ENCODE measurements around the gene CAPZB.

Gene CAPZB

DNA sequence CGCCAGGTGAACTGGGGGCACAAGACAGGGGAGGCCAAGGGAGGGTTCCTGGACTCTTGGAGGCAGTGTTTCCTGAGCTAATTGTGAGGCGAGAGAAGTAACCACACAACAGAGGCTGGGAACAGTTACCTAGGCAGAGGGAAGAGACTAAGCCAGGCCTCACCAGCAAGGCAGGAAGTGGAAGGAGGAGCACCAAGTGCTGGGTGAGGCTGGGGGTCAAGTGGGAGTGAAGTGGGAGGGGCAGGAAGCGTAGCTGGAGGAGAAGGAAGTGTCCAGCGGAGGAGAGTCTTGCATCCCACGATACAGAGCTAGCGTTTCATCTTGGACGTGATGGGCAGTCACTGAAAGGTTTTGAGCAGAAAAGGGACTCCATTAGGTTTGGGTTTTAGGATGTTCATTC, 48.3 kb upstream of the CAPZB start (continued):
- TF ChIP-seq, protein P1, sequence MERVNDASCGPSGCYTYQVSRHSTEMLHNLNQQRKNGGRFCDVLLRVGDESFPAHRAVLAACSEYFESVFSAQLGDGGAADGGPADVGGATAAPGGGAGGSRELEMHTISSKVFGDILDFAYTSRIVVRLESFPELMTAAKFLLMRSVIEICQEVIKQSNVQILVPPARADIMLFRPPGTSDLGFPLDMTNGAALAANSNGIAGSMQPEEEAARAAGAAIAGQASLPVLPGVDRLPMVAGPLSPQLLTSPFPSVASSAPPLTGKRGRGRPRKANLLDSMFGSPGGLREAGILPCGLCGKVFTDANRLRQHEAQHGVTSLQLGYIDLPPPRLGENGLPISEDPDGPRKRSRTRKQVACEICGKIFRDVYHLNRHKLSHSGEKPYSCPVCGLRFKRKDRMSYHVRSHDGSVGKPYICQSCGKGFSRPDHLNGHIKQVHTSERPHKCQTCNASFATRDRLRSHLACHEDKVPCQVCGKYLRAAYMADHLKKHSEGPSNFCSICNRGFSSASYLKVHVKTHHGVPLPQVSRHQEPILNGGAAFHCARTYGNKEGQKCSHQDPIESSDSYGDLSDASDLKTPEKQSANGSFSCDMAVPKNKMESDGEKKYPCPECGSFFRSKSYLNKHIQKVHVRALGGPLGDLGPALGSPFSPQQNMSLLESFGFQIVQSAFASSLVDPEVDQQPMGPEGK (CRISPR knock-in tag; IDR thresholded peaks at IDR 0.05; ENCODE audit: borderline replicate concordance) = no peak
- TF ChIP-seq PPARA (CRISPR knock-in tag; IDR thresholded peaks at IDR 0.05; ENCODE audit: borderline replicate concordance) (no peak), TOX (CRISPR knock-in tag; IDR thresholded peaks at IDR 0.05; ENCODE audit: borderline replicate concordance) (no peak)

DNA sequence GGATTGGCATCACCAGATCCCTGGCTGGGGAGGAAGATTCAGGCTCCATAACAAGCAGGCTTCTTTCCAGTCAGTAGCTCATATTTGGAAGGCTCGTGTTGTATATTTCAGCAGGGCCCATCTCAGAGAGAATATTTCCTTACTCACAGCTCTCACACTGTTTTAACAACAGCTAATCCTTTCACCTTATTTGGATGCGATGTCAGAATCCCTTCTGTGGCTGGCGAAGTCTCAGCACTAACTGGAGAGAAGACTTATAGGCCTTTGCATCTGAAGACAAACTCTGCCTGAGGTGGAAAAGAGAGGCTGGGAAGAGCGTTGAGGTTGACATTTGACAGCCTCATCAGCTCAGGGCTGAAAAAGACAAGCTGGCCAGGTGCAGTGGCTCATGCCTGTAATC, 47.2 kb upstream of the CAPZB start:
- no peak for ATAC-seq
- TF ChIP-seq, protein P2, sequence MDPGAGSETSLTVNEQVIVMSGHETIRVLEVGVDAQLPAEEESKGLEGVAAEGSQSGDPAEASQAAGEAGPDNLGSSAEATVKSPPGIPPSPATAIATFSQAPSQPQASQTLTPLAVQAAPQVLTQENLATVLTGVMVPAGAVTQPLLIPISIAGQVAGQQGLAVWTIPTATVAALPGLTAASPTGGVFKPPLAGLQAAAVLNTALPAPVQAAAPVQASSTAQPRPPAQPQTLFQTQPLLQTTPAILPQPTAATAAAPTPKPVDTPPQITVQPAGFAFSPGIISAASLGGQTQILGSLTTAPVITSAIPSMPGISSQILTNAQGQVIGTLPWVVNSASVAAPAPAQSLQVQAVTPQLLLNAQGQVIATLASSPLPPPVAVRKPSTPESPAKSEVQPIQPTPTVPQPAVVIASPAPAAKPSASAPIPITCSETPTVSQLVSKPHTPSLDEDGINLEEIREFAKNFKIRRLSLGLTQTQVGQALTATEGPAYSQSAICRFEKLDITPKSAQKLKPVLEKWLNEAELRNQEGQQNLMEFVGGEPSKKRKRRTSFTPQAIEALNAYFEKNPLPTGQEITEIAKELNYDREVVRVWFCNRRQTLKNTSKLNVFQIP (CRISPR knock-in tag; IDR thresholded peaks at IDR 0.05; ENCODE audit: borderline replicate concordance, low read depth) = no peak
- TF ChIP-seq ZFP3 (CRISPR knock-in tag; IDR thresholded peaks at IDR 0.05) (no peak), TCF4 (CRISPR knock-in tag; IDR thresholded peaks at IDR 0.05; ENCODE audit: borderline replicate concordance) (no peak), ESRRG (CRISPR knock-in tag; IDR thresholded peaks at IDR 0.05) (no peak), CSDC2 (CRISPR knock-in tag; IDR thresholded peaks at IDR 0.05) (no peak)

DNA sequence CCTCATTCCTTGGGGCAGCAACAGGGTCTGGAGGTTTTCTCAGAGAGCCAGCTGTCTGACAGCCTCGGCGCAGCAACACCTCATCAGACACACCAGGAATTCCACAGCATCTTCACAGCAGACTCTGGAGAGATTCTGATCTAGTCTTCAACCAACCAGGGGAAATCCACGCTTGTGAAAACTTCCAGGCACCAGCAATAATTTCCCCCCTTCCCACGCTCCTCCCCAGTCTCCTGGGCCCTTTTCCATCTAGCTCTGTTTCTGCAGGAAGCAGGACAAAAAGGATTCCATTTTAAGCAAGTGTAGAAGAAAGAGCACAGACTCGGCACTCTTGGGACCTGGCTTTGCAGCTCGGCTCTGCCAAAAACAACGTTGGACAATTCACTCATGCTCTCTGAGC, 44.3 kb upstream of the CAPZB start:
- TF ChIP-seq ZFP30 (CRISPR knock-in tag; IDR thresholded peaks at IDR 0.05) = no peak
- TF ChIP-seq ISL1 (CRISPR knock-in tag; IDR thresholded peaks at IDR 0.05) = no peak
- TF ChIP-seq, protein P2 (CRISPR knock-in tag; IDR thresholded peaks at IDR 0.05; ENCODE audit: borderline replicate concordance, low read depth) = no peak
- no peak for TF ChIP-seq TCF4 (CRISPR knock-in tag; IDR thresholded peaks at IDR 0.05; ENCODE audit: borderline replicate concordance)
- TF ChIP-seq ESRRG (CRISPR knock-in tag; IDR thresholded peaks at IDR 0.05) = no peak
- TF ChIP-seq, protein P3, sequence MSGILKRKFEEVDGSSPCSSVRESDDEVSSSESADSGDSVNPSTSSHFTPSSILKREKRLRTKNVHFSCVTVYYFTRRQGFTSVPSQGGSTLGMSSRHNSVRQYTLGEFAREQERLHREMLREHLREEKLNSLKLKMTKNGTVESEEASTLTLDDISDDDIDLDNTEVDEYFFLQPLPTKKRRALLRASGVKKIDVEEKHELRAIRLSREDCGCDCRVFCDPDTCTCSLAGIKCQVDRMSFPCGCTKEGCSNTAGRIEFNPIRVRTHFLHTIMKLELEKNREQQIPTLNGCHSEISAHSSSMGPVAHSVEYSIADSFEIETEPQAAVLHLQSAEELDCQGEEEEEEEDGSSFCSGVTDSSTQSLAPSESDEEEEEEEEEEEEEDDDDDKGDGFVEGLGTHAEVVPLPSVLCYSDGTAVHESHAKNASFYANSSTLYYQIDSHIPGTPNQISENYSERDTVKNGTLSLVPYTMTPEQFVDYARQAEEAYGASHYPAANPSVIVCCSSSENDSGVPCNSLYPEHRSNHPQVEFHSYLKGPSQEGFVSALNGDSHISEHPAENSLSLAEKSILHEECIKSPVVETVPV (CRISPR knock-in tag; IDR thresholded peaks at IDR 0.05) = no peak
- TF ChIP-seq CSDC2 (CRISPR knock-in tag; IDR thresholded peaks at IDR 0.05) = no peak
- TF ChIP-seq ZC3H10 (CRISPR knock-in tag; IDR thresholded peaks at IDR 0.05) = no peak
- ATAC-seq = no peak

DNA sequence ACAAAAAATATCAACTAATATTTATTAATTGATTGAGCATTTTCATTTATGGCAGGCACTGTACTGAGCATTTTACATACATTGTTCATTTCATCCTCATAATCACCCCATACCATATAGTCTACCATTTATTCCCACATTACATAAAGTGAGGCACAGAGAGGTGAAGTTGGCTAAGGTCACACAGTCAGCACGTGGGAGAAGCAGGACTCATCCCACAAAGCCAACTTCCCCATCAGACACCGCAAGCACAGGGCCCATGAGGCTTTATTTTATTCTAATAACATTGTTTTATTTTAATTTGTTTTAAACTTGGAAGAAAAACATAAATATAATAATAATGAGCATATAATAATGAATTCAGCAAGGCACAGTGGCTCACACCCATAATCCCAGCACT, 43.1 kb upstream of the CAPZB start:
- TF ChIP-seq, protein P4, sequence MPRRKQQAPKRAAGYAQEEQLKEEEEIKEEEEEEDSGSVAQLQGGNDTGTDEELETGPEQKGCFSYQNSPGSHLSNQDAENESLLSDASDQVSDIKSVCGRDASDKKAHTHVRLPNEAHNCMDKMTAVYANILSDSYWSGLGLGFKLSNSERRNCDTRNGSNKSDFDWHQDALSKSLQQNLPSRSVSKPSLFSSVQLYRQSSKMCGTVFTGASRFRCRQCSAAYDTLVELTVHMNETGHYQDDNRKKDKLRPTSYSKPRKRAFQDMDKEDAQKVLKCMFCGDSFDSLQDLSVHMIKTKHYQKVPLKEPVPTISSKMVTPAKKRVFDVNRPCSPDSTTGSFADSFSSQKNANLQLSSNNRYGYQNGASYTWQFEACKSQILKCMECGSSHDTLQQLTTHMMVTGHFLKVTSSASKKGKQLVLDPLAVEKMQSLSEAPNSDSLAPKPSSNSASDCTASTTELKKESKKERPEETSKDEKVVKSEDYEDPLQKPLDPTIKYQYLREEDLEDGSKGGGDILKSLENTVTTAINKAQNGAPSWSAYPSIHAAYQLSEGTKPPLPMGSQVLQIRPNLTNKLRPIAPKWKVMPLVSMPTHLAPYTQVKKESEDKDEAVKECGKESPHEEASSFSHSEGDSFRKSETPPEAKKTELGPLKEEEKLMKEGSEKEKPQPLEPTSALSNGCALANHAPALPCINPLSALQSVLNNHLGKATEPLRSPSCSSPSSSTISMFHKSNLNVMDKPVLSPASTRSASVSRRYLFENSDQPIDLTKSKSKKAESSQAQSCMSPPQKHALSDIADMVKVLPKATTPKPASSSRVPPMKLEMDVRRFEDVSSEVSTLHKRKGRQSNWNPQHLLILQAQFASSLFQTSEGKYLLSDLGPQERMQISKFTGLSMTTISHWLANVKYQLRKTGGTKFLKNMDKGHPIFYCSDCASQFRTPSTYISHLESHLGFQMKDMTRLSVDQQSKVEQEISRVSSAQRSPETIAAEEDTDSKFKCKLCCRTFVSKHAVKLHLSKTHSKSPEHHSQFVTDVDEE (CRISPR knock-in tag; IDR thresholded peaks at IDR 0.05) = no peak
- TF ChIP-seq, protein P2 (CRISPR knock-in tag; IDR thresholded peaks at IDR 0.05; ENCODE audit: borderline replicate concordance, low read depth) = no peak
- no peak for TF ChIP-seq ISL1 (CRISPR knock-in tag; IDR thresholded peaks at IDR 0.05)
- TF ChIP-seq ZNF8 (CRISPR knock-in tag; IDR thresholded peaks at IDR 0.05) = no peak
- no peak for TF ChIP-seq ESRRG (CRISPR knock-in tag; IDR thresholded peaks at IDR 0.05)
- no peak for TF ChIP-seq SNAI2 (CRISPR knock-in tag; IDR thresholded peaks at IDR 0.05)
- TF ChIP-seq ZC3H10 (CRISPR knock-in tag; IDR thresholded peaks at IDR 0.05) = no peak
- TF ChIP-seq BACH2 (CRISPR knock-in tag; IDR thresholded peaks at IDR 0.05; ENCODE audit: borderline replicate concordance) = no peak
- no peak for TF ChIP-seq ZNF565 (CRISPR knock-in tag; conservative IDR thresholded peaks at IDR 0.05; ENCODE audit: low read depth)
- TF ChIP-seq RARB (CRISPR knock-in tag; IDR thresholded peaks at IDR 0.05) = no peak
- TF ChIP-seq, protein P5, sequence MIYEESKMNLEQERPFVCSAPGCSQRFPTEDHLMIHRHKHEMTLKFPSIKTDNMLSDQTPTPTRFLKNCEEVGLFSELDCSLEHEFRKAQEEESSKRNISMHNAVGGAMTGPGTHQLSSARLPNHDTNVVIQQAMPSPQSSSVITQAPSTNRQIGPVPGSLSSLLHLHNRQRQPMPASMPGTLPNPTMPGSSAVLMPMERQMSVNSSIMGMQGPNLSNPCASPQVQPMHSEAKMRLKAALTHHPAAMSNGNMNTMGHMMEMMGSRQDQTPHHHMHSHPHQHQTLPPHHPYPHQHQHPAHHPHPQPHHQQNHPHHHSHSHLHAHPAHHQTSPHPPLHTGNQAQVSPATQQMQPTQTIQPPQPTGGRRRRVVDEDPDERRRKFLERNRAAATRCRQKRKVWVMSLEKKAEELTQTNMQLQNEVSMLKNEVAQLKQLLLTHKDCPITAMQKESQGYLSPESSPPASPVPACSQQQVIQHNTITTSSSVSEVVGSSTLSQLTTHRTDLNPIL (CRISPR knock-in tag; IDR thresholded peaks at IDR 0.05; ENCODE audit: low read depth) = no peak
- TF ChIP-seq OSR1 (CRISPR knock-in tag; IDR thresholded peaks at IDR 0.05) = no peak
- TF ChIP-seq ARNTL (CRISPR knock-in tag; IDR thresholded peaks at IDR 0.05; ENCODE audit: borderline replicate concordance, low read depth) = no peak
- no peak for TF ChIP-seq GLIS3 (CRISPR knock-in tag; IDR thresholded peaks at IDR 0.05)
- no peak for TF ChIP-seq ZFP30 (CRISPR knock-in tag; IDR thresholded peaks at IDR 0.05)
- TF ChIP-seq TCF4 (CRISPR knock-in tag; IDR thresholded peaks at IDR 0.05; ENCODE audit: borderline replicate concordance) = no peak
- no peak for ATAC-seq

Data from SK-N-SH treated with all-trans-retinoic acid at 6 μM for 48 hours (cell line).